Measurements from ENCODE around the gene CTBP2.

DNA sequence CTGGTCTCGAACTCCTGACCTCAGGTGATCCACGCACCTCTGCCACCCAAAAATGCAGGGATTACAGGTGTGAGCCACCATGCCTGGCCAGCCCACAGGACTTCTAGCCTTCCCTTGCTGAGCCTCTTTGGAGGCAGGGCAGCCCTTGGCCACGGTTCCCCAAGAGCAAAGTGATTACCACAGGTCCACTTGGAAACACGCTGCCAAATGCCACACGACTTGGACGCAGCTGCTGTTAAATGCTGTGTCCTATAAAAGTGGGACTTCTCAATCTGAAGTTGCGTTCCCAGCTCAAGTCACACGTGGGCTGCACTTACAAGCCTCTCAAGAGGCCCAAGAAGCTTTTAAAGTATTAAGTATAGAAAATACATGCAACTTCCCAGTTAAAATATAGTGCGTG lies 30.1 kb downstream of the CTBP2 start:
- TF ChIP-seq, protein P1, sequence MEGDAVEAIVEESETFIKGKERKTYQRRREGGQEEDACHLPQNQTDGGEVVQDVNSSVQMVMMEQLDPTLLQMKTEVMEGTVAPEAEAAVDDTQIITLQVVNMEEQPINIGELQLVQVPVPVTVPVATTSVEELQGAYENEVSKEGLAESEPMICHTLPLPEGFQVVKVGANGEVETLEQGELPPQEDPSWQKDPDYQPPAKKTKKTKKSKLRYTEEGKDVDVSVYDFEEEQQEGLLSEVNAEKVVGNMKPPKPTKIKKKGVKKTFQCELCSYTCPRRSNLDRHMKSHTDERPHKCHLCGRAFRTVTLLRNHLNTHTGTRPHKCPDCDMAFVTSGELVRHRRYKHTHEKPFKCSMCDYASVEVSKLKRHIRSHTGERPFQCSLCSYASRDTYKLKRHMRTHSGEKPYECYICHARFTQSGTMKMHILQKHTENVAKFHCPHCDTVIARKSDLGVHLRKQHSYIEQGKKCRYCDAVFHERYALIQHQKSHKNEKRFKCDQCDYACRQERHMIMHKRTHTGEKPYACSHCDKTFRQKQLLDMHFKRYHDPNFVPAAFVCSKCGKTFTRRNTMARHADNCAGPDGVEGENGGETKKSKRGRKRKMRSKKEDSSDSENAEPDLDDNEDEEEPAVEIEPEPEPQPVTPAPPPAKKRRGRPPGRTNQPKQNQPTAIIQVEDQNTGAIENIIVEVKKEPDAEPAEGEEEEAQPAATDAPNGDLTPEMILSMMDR (IDR thresholded peaks at IDR 0.05), result no peak
- TF ChIP-seq POLR2AphosphoS5 (IDR thresholded peaks at IDR 0.05; ENCODE audit: low read depth, low read length) (no peak), REST (IDR thresholded peaks at IDR 0.05; ENCODE audit: insufficient read depth in 1 of 2, low read depth in 2 of 2, low read length in 1 of 2) (no peak), TCF7L2 (IDR thresholded peaks at IDR 0.05; ENCODE audit: low read depth, low read length) (no peak)

Measured in Panc1 (cell line).